Fibroblast of mammary gland (primary cell): Measurements from ENCODE around the gene RPL22L1.
"Not testable (repeated sequence)": the region's sequence is repeated elsewhere in the genome, so short reads cannot be mapped to it uniquely, and the experiment has no call there.

Experiments used
- DNase-seq: peaks from one replicate; pipeline ENCODE4 v3.0.0-alpha.2; 2010; ENCODE audit warnings: low read depth
- H3K4me3 ChIP-seq: 2 replicates; pipeline ENCODE4 v1.5.1; 2011; ENCODE audit warnings: low read depth, mild to moderate bottlenecking, low read length, moderate library complexity; ENCODE audit not compliant: control insufficient read depth
- TF ChIP-seq, protein P1 (sequence below): conservative IDR thresholded peaks from 2 replicates; pipeline ENCODE4 v1.5.1; 2011; ENCODE audit warnings: low read depth, low read length, inconsistent platforms; ENCODE audit not compliant: control insufficient read depth, insufficient read depth

RPL22L1 gene

DNA sequence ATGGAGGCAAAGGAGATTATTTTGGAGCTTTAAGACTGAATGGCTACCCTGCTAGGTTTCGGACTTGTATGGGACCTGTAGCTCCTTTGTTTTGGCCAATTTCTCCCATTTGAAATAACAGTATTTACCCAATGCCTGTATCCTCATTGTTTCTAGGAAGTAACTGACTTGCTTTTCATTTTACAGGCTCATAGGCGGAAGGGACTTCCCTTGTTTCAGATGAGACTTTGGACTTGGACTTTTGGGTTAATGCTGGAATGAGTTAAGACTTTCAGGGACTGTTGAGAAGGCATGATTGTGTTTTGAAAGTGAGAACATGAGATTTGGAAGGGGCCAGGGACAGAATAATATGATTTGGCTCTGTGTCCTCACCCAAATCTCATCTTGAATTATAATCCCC lies 28.0 kb upstream of the RPL22L1 start:
- TF ChIP-seq, protein P1, sequence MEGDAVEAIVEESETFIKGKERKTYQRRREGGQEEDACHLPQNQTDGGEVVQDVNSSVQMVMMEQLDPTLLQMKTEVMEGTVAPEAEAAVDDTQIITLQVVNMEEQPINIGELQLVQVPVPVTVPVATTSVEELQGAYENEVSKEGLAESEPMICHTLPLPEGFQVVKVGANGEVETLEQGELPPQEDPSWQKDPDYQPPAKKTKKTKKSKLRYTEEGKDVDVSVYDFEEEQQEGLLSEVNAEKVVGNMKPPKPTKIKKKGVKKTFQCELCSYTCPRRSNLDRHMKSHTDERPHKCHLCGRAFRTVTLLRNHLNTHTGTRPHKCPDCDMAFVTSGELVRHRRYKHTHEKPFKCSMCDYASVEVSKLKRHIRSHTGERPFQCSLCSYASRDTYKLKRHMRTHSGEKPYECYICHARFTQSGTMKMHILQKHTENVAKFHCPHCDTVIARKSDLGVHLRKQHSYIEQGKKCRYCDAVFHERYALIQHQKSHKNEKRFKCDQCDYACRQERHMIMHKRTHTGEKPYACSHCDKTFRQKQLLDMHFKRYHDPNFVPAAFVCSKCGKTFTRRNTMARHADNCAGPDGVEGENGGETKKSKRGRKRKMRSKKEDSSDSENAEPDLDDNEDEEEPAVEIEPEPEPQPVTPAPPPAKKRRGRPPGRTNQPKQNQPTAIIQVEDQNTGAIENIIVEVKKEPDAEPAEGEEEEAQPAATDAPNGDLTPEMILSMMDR, result no peak
- no peak overlapping the region for H3K4me3 ChIP-seq
- no peak for DNase-seq

DNA sequence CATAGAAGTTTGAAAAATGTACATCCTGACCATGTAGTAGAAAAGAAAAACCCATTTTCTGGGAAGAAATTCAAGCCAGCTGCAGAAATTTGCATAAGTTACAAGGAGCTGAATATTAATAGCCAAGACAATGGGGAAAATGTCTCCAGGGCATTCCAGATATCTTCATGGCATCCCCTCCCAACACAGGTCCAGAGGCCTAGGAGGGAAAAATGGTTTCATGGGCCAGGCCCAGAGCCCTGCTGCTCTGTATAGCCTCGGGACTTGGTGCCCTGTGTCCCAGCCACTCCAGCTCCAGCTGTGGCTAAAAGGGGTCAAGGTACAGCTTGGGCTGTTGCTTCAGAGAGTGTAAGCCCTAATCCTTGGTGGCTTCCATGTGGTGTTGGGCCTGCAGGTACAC lies 27.2 kb upstream of the RPL22L1 start:
- H3K4me3 ChIP-seq, DNase-seq: not testable (repeated sequence)

DNA sequence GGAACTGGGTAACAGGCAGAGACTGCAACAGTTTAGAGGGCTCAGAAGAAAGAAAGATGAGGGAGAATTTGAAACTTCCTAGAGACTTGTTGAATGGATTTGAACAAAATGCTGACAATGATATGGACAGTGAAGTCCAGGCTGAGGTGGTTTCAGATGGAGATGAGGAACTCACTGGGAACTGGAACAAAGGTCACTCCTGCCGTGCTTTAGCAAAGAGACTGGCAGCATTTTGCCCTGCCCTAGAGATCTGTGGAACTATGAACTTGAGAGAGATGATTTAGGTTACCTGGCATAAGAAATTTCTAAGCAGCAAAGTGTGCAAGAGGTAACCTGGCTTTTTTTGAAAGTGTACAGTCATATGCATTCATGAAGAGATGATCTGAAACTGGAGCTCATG lies 26.8 kb upstream of the RPL22L1 start:
- DNase-seq, result no peak
- H3K4me3 ChIP-seq, result no peak overlapping the region
- TF ChIP-seq, protein P1, result no peak

DNA sequence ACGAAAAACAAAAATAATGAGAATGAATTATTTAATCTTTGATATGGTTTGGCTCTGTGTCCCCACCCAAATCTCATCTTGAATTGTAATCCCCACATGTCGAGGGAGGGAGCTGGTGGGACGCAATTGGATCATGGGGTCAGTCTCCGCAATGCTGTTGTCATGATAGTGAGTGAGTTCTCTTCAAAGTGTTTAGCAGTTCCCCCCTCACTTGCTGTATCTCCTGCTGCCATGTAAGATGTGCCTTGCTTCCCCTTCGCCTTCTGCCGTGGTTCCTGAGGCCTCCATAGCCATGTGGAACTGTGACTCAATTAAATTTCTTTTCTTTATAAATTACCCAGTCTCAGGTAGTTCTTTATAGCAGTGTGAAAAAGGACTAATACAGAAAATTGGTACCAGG lies 26.3 kb upstream of the RPL22L1 start:
- DNase-seq, H3K4me3 ChIP-seq: not testable (repeated sequence)

DNA sequence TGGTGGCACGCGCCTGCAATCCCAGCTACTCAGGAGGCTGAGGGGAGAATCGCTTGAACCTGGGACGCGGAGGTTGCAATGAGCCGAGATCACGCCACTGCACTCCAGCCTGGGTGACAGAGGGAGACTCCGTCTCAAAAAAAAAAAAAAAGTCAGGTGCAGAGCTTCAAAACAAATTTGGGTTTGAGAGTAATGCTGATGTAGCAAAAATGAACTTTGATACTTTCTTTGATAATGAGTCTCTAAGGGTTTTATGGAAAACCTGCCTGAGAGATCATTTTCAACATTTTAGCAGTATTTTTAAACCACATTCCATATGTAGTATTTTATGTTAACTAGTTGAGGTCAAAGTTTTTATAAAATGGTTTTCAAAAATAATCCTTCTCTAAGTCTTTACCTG lies 23.9 kb upstream of the RPL22L1 start:
- TF ChIP-seq, protein P1, result no peak
- DNase-seq, result no peak
- H3K4me3 ChIP-seq, result no peak overlapping the region

DNA sequence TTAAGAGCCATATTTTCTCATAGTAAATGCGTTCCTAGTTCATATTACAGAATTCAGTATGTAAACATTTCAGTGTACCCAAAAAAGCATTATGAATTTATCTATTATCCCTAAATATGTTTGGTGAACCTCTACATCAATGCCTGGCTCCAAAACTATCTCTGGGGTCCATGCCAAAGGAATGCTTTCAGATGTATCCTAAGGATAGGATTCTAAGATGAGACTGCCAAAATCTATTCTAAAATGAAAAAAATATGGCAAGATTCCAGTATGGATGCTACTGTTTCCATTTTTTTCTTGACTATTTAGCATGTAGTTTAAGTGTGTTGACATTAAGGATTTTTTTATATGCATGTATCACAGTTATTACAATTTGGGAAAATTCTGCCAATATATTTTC lies 19.6 kb upstream of the RPL22L1 start:
- H3K4me3 ChIP-seq, result no peak overlapping the region
- TF ChIP-seq, protein P1, result no peak
- no peak for DNase-seq

DNA sequence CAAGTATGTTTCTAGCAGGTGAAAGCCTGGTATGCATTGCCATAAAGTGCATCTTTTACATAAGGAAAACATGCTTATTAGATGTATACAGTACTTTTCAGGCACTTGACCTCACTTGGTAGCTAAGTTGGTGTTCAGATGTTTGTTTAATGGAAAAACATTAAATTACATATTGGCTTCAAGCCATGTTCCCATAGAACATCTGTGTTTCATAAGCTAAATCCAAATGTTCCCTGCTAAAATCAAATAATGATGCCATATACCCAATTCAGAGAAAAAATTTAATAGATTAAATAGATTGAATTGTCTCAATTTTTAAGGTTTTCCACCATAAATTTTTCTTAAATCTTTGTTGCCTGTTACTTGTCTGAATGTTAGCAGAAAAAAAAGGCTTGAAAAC lies 19.1 kb upstream of the RPL22L1 start:
- no peak for DNase-seq
- TF ChIP-seq, protein P1, result no peak
- H3K4me3 ChIP-seq, result no peak overlapping the region

DNA sequence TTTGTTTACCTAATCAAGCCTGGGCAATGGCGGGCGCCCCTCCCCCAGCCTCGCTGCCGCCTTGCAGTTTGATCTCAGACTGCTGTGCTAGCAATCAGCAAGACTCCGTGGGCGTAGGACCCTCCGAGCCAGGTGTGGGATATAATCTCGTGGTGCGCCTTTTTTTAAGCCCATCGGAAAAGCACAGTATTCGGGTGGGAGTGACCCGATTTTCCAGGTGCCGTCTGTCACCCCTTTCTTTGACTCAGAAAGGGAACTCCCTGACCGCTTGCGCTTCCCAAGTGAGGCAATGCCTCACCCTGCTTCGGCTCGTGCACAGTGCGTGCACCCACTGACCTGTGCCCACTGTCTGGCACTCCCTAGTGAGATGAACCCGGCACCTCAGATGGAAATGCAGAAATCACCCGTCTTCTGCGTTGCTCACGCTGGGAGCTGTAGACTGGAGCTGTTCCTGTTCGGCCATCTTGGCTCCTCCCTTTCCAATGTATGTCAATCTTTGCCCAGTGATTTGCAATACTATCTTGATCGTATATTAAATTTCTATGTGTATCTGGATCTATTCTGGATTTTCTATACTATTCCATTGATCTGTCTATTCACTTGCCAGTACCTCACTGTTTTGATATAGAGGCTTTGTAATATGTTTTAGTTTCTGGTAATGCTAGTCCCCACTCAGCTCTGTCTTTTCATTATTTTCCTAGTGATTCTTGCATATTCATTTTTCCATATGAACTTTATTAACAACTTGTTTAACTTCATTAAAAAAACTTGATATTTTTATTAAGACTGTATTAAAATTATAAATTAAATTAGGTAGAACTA lies 14.3 kb upstream of the RPL22L1 start:
- not testable (repeated sequence) for H3K4me3 ChIP-seq, DNase-seq

DNA sequence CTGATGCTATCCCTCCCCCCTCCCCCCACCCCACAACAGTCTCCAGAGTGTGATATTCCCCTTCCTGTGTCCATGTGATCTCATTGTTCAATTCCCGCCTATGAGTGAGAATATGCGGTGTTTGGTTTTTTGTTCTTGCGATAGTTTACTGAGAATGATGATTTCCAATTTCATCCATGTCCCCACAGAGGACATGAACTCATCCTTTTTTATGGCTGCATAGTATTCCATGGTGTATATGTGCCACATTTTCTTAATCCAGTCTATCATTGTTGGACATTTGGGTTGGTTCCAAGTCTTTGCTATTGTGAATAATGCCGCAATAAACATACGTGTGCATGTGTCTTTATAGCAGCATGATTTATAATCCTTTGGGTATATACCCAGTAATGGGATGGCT lies 8.7 kb upstream of the RPL22L1 start:
- not testable (repeated sequence) for H3K4me3 ChIP-seq, DNase-seq

DNA sequence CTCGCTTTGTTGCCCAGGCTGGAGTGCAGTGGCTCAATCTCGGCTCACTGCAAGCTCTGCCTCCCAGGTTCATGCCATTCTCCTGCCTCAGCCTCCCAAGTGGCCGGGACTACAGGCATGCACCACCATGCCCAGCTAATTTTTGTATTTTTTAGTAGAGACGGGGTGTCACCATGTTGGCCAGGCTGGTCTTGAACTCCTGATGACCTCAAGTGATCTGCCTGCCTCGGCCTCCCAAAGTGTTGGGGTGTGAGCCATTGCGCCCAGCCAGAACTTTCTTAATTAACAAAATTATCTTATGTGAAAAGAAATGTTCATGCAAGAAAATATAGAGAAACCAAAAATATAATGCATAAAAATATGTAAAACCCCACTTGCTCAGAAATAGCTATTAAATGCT lies 7.3 kb upstream of the RPL22L1 start:
- DNase-seq, H3K4me3 ChIP-seq: not testable (repeated sequence)
